ENCODE data around the gene NPDC1. TPM values are rescaled to one million over a fixed set of nuclear protein-coding genes. Genes with fewer than 3 reads are reported as not detected.
"Not testable (repeated sequence)": the region's sequence is repeated elsewhere in the genome, so short reads cannot be mapped to it uniquely, and the experiment has no call there.

Gene NPDC1
- total RNA-seq, 3 donors from 2014 or later = 21.9 to 63.9 (median 63.1) TPM

GRCh38 chr9:137063311-137064026 lies 17.5 kb upstream of the NPDC1 start:
- DNase-seq (ENCODE audit: low spot score in 2 of 2) = no peak
- intact Hi-C loops (cut with DNase I; ENCODE audit: low total_unique reads) = no loop called here
- Histone ChIP-seq H3K4me1 (peaks cover 0 to 3% of the 10 kb centered on the region in 2 donors), H3K4me3 (peak overlapping the region in 2 of 3 donors; percentile 9 to 40), H3K36me3 (no peaks in the 10 kb centered on the region), H3K27me3 (no peaks in the 10 kb centered on the region), H3K9me3 (no peaks in the 10 kb centered on the region), H3K27ac (peak overlapping the region; percentile 54 to 63)
- TF ChIP-seq POLR2AphosphoS5 (IDR thresholded peaks at IDR 0.05) = no peak
- no peak for TF ChIP-seq CTCF (IDR thresholded peaks at IDR 0.05)
- no peak for TF ChIP-seq POLR2A (IDR thresholded peaks at IDR 0.05)

- H3K4me1 ChIP-seq; H3K36me3 ChIP-seq; intact Hi-C loops (cut with DNase I; ENCODE audit: low total_unique reads); H3K27me3 ChIP-seq; H3K9me3 ChIP-seq: not testable (repeated sequence)
- Histone ChIP-seq H3K27ac (peak overlapping the region; percentile 54 to 63), H3K4me3 (peak overlapping the region in 1 of 3 donors; percentile 8)
- DNase-seq (ENCODE audit: low spot score in 2 of 2) = peak in 1 of 2 donors; percentile 62
These were observed 16.8 kb upstream of the NPDC1 start for GRCh38 chr9:137062798-137063197.

- peak in 1 of 2 donors; percentile 90 for DNase-seq (ENCODE audit: low spot score in 2 of 2)
- Histone ChIP-seq H3K27me3 (no peaks in the 10 kb centered on the region), H3K4me3 (no peak overlapping the region), H3K36me3 (no peaks in the 10 kb centered on the region), H3K9me3 (no peaks in the 10 kb centered on the region), H3K4me1 (peaks cover 0 to 3% of the 10 kb centered on the region in 2 donors), H3K27ac (peak overlapping the region; percentile 54 to 63)
- intact Hi-C loops (cut with DNase I; ENCODE audit: low total_unique reads) = no loop called here
- TF ChIP-seq POLR2A (IDR thresholded peaks at IDR 0.05) (no peak), POLR2AphosphoS5 (IDR thresholded peaks at IDR 0.05) (peak in 2 of 3 donors; percentile 43 to 49)
These were observed 16.4 kb upstream of the NPDC1 start for GRCh38 chr9:137062384-137062783.

GRCh38 chr9:137058521-137059234 lies 12.7 kb upstream of the NPDC1 start:
- TF ChIP-seq POLR2AphosphoS5 (IDR thresholded peaks at IDR 0.05) (no peak), CTCF (IDR thresholded peaks at IDR 0.05) (no peak)
- H3K9me3 ChIP-seq = no peaks in the 10 kb centered on the region
- DNase-seq (ENCODE audit: low spot score in 2 of 2) = no peak
- H3K4me3 ChIP-seq = no peak overlapping the region
- H3K27ac ChIP-seq = no peak overlapping the region
- no peaks in the 10 kb centered on the region for H3K27me3 ChIP-seq
- peaks cover 11 to 21% of the 10 kb centered on the region in 2 donors for H3K4me1 ChIP-seq
- H3K36me3 ChIP-seq = no peaks in the 10 kb centered on the region
- intact Hi-C loops (cut with DNase I; ENCODE audit: low total_unique reads) = no loop called here

- H3K27me3 ChIP-seq = no peaks in the 10 kb centered on the region
- H3K36me3 ChIP-seq = no peaks in the 10 kb centered on the region
- TF ChIP-seq POLR2A (IDR thresholded peaks at IDR 0.05) = no peak
- TF ChIP-seq CTCF (IDR thresholded peaks at IDR 0.05) = no peak
- no peak for TF ChIP-seq POLR2AphosphoS5 (IDR thresholded peaks at IDR 0.05)
- DNase-seq (ENCODE audit: low spot score in 2 of 2) = no peak
- H3K4me1 ChIP-seq = peaks cover 14 to 18% of the 10 kb centered on the region in 2 donors
- intact Hi-C loops (cut with DNase I; ENCODE audit: low total_unique reads) = no loop called here
- no peak overlapping the region for H3K4me3 ChIP-seq
- H3K27ac ChIP-seq = no peak overlapping the region
- H3K9me3 ChIP-seq = no peaks in the 10 kb centered on the region
These were observed 11.6 kb upstream of the NPDC1 start for GRCh38 chr9:137057545-137057944.

GRCh38 chr9:137056739-137057415 lies 10.9 kb upstream of the NPDC1 start:
- no peaks in the 10 kb centered on the region for H3K27me3 ChIP-seq
- peaks cover 14 to 18% of the 10 kb centered on the region in 2 donors for H3K4me1 ChIP-seq
- H3K27ac ChIP-seq = no peak overlapping the region
- H3K36me3 ChIP-seq = no peaks in the 10 kb centered on the region
- intact Hi-C loops (cut with DNase I; ENCODE audit: low total_unique reads) = no loop called here
- TF ChIP-seq CTCF (IDR thresholded peaks at IDR 0.05) (no peak), POLR2A (IDR thresholded peaks at IDR 0.05) (no peak), POLR2AphosphoS5 (IDR thresholded peaks at IDR 0.05) (no peak)
- DNase-seq (ENCODE audit: low spot score in 2 of 2) = no peak
- H3K9me3 ChIP-seq = no peaks in the 10 kb centered on the region
- H3K4me3 ChIP-seq = no peak overlapping the region

Measured in breast epithelium (tissue), 4 donors.